Stimulated activated CD8-positive, alpha-beta memory T cell treated with anti-CD3 and anti-CD28 coated beads, Interleukin-2, amount 100 ng/mL, for 1 hour (primary cell): Measurements from ENCODE around the gene GYPC.
"Not testable (repeated sequence)": the region's sequence is repeated elsewhere in the genome, so short reads cannot be mapped to it uniquely, and the experiment has no call there.

Experiments
- DNase-seq, 2 donors: peaks; one replicate each; pipeline ENCODE4 v3.0.0-alpha.2; 2020; ENCODE audit warnings: low read depth in 2 of 2

The GYPC gene

DNA sequence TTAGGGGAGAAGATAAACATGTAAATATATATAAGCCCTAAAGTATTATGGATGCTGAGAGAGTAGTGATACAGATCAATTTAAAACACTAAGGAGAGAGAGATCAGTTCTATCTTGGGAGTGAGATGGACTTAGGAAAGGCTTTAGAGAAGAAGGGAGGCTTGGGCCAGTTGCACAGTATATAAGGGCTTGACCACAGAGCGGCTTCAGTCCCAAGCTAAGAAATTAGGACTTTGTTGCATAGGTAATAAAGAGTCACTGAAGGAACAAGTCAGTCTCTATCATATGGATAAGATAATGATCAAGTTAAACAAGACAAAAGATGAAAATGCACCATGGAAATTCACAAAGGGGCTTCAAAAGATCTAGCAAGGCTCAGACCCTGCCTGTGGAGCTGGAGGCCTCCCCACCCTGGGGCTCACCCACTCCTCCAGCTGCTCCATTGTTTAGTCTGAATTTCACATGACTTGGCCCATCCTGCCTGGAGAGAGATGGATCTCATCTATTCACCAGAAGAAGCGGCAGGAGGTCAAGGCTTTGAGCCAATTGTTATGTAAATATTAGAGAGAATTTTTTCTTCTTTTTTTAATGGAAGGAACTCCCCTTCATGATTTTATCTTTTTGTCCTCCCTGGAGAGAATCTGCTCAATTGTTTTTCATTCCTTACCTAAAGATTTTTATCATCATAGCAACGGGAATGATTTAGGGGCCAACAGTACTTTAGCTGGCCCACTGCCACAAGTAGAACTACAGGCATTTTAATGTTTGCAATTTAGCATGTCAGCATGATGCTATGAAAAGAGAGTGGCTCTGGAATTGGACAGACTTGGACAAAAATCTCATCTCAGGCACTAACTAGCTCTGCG, 44.0 kb downstream of the GYPC start:
- no peak for DNase-seq

DNA sequence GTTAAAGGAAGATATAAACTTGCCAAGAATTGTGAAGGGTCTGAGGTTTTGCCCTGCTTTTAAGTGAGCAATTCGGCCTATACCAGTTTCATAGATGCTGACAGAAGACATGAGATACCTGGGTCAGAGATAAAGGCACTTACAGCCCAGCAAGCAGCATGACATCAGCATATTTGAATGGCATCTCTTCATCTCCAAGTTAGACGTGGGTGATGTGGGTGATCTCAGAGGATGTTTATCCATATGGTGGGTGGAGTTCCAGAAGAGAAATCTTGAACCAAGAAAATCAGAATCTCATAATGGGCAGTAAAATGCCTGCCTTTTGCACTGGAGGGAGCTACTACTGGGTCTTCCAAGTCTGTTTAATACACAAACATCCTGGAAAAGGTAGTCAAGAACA, 44.7 kb downstream of the GYPC start:
- DNase-seq: no peak

DNA sequence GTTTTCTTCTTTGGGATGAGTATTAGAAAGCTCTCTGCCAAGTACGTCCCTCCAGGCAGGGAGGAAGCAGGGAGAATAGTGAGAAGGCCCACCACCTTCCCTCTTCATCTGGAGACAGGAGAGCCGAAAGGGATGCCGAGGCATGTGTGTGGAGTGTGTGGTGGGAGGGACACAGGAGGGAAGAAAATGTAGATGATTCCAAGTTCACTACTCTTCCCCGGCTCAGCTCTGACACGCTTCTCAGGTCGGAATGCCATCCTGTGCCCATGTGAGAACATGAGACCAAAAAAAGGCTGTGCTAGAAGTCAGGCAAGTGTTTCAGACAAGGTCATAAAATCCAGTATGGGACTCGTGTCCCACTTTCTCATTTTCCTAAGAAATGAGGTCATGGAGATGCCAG, 47.4 kb downstream of the GYPC start:
- no peak for DNase-seq

DNA sequence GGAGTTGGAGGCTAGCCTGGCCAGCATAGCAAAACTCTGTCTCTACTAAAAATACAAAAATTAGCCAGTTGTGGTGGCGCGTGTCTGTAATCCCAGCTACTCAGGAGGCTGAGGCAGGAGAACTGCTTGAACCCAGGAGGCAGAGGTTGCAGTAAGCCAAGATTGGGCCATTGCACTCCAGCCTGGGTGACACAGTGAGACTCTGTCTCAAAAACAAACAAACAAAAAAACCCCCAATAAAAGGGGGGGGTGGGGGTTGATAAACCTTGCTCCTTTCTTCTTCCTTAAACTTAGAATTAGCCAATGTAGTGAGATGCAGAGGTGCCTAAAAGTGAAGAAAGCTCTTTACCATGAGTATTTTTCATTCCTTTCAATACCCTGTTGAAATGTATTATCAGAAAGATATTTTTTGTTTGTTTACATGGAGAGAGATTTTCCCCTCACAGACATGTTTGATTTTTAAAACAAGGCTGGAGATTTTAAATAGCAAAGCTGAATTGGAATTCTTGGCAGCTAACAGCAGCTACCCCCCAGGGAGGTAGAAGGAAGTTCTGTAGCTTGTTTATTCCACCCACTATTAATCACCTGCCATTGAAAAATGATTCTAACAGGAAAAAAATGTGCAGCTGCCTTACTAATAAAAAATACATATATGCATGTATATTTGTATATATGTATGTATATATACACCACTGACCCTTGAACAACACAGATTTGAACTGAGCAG, 48.6 kb downstream of the GYPC start:
- no peak for DNase-seq

DNA sequence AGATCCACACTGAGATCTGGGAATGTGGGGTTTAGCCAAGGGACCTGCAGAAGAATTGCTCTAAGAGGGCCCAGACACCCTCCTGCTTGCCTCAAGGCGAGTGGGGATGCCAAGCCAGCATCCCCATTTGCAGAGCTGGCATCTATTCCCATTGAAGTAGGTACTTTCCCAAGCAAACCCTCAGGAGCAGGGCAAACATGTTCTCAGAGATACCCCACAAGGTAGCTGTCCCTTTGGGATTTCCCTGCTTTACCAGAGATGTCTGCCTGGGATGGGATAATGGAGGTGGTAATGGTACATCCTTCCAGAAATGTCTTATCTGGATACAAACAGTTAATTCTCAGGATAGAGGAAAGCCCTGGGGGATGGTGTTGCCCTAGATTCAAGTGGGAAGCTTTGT, 51.2 kb downstream of the GYPC start:
- no peak for DNase-seq

DNA sequence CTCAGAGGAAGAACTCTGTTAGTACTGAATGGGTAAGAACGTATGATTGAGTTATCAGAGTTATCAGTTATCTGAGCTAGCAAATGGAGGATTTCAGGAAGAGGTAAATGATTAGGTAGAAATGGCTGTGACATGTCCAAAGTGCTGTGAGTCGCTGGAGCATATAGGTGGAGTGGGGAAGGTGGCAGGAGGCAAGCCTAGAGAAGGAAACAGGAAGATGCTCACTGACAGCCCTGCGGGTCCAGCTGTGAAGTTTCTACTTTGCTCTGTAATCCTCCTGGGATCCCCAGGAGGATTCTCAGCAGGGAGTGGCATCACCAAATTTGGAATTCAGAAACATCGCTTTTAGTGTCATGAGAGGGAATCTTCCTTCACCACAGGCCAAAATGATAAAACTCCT, 52.0 kb downstream of the GYPC start:
- no peak for DNase-seq

DNA sequence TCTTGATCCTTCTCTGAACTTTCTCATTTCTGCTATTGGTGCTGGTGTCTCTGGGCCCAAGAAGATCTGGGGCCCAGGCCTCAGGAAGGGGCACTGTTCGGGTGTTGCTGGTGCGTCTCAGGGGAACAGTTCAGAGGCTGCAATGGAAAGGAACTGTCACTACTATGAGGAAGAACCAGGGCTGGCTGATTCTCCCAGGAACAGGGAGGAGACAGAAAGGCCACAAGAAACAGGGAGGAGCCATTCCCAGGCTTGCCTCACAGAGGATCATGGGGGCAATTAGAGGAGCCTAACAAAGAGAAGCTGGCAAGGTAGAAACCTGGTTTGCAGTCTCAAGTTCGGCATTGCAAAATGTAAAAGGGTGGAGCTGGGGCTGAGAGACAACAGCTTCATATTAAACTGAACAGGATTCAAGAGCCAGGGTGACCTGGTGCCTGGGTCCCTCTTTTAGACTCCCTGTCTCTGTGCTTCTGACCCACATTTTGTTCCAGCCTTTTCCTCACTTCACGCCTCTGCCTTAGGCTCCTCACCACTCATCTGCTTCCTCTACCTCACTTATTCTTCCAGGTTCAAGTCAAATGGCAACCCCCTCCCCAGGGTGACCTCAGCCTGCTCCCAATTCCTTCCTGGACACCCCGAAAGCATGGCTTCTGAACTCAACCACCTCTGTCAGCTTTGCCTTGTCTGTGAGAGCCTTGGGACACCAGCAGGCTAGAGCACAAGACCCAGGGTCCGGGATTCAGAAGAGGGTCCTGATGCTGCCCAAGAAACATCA, 58.4 kb downstream of the GYPC start:
- DNase-seq: no peak

DNA sequence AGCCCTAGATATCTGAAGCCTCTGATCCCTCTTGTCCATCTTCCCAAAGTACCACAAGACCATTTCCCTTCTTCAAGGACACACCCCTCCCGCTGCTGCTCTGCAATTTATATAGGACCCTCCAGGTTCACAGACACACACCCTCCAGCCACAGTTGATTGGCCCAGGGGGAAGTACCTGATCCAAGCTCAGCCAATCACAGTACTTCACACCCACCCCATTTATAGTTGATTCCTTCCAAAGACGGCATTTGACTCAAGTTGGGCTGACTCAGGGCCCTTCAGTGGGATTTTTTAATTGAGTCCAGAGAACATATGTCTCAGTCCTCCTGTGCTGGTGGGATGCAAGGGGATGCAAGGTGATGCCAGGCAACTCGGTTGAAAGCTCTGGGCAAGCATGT, 59.2 kb downstream of the GYPC start:
- no peak for DNase-seq

DNA sequence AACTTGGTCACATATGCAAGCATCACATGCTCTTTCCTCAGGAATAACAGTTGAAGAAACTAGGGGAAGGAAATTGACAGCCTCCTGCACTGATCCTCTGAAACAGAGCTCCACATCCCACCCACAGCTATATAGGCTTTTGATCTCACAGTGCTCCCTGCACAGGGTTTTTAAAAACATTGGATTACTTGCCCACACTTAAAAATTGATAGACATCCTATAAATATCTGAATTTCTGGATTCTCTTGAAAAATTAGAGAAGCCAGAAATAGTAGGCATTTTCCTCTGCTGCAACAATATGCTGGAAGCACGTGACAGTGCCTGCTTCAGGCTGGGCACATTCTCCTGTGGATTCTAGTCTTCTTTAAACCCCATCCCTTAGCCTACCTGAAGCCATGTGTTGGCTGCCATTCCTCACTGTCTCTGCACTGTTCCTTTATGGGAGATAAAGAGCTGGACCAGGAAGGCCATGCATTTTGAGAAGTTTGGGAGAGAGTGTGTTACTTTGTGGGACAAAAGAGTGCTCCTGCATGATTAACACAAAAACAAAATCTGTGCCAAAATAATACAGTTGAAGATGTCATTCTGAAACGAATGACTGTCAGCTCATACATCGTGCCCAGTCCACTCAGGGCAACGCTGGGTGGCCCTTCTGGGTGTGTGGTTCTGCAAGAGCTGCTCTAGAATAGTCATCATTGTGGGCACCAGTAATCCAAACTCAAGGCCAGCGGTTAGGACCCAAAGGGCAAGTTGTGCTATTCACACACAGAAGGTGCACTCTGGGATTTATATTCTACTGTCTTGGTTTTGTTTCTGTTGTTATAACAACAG, 59.8 kb downstream of the GYPC start:
- DNase-seq: no peak

DNA sequence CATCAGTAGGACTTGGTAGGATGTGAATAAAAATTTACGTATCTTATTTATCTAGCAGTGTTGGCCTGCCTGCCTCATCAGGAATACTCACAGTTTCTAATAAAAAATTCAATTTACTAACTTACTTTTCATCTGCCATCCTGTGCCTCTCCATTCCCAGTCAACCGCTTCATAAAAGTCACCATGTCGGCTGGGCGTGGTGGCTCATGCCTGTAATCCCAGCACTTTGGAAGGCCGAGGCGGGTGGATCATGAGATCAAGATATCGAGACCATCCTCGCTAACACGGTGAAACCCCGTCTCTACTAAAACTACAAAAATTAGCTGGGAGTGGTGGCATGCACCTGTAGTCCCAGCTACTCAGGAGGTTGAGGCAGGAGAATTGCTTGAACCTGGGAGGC, 61.3 kb downstream of the GYPC start:
- not testable (repeated sequence) for DNase-seq

DNA sequence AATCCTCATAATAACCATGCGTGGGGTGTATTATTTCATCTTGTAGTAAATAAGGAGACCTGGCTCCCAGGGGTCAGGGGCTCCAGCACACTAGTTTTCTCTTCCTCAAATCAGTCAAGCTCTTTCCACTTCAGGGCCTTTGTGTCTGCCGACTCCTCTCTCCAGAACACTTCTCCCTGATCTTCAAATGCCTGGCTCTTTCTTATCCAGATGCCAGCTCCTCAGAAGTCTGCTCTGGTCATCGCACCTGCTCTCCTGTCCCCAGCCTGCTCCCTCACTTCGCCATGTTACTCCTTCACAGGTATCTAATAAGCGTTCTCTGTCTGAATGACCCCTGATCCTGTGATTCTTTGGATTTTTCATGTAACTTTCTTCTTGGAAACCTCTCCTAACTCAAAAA, 62.0 kb downstream of the GYPC start:
- DNase-seq: no peak

DNA sequence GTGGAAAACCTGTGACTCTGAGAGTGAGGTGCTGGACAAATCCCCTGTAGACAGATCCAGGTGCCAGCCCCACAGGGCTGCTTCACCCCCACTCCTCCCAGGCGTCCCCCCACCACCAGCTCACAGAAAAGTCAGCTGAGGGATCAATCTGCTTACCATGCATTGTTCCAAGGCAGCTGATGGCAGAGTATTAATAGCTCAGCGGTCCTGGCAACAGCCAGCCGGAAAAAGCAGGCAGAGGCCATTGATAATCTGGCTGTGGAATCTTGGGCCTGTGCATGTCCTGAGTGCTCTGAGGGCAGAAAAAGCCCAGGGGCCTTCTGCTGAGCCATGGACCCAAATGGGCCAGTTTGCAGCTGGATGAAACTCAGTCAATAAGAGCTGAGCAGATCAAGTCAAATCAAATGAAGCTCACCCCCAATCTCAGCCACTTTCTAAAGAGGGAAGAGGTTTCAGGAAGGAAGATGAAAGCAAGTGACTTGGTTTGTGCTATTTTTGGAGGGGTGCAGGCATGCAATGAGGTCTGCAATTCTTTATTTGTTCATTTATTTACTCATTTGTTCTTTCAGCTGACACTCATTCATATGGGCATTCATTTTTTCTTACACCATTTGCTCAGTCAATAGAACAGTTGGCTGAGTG, 63.4 kb downstream of the GYPC start:
- DNase-seq: no peak

DNA sequence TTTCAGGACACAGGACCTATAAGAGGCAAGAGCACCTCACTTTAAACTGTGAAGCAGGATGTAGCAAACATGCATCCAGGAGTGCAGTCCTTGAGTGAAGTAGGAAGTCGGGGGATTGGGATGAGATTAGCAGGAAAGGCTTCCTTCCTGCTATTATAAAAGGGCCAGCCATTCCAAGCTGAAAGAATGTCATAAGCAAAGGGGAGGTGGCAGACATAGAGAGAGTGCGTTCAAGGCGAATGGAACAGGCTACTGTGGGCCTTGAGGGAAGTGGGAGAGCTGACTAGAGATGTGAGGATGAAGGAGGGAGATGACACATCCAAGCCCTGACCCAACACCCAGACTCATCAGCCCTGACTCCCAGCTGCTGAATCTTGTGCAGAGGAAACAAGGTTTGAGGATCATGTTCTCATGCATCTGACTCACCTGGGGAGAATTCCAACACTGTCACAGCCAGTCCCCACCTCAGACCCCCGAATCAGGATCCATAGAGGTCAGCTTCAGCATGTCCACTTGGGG, 63.9 kb downstream of the GYPC start:
- DNase-seq: no peak

DNA sequence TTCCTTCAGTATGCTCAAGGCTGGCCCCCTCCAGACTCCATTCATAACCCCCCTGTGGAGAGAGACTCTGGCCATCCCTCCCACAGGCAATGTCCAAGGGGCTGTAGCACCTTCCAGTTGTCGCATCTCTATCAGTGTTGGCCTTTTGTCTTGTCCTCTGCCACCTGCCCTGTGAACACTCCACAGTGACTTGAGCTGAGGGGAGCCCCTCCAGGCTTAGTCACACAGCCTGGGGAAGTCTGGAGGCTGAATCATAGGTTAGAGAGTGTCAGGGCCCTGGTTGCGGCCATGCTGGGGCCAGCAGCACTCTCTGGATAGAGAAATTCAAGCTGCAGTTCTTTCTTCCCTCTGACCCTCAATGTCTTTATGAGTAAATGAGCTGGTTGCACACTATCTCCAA, 64.7 kb downstream of the GYPC start:
- no peak for DNase-seq

DNA sequence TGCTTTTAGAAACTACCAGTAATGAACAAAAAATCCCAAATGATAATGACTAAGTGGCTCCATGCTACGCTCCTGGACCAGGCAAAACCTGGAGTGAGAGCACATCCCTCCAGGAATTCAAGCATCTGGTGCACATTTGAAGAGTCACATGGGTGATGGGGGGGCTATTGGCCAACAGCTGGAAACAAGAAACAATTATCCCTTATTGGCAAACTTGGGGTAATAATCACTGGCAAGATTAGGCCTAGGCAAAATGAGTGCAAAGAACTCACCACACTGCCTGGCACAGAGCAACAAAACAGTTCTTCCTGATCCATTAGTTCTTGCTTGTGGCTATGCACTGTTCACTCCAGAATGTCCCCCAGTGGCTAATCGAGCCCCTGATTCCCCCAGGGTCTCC, 66.1 kb downstream of the GYPC start:
- no peak for DNase-seq

DNA sequence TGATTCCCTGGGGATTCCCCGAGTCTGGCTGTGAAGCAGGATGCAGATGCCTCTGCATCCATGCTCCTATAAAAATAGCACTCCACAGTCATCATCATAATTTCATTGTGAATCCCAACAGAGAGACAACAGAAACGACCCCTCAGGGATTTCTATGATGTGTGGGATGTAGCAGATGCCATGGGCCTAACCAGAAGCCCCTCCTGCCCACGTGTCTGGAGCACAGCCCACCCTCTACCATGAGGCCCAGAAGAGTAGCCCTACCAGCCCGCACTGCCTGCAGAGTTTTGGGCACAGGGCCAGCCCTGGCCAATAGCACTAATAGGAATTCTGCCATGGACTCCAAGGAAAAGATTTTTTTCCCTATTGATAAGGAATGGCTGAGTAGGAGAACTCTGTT, 66.6 kb downstream of the GYPC start:
- DNase-seq: no peak

DNA sequence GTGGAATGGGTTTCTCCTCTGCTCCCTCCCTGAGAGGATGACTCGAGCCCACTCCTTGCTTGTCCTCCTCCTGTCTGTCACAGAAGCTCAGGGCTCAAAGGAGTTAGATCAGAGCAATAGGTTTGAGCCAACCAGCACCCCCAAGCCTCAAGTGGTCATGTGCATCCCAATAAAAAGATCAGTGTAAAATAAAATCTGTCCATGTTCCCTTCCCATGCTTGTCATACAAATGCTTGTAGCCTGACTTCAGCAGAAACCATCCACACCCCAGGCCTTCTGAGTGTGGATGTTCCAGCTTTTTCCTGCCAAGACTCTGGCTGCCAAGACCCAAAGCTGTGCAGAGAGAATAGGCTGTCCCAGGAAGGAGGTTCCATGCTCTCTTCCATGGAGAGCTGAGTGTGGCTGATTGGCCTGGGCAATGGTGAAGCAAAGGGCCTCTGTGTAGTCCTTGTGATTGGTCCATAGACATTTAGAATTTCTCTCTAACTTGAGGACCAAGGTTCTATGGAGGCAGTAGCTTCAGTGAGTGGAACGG, 67.4 kb downstream of the GYPC start:
- no peak for DNase-seq

DNA sequence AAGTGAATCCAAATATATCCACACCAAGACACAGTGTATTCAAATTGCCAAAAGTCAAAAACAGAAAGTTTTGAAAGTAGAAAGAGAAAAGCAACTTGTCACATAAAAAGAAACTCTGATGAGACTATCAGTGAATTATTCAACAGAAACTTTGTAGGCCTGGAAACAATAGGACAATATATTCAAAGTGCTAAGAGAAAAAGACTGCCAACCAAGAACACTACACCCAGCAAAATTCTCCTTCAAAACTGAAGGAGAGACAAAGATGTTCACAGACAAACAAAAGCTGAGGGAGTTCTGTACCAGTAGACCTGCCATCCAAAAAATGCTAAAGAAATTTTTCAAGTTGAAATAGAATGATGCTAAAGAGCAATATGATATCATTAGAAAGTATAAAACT, 69.6 kb downstream of the GYPC start:
- no peak for DNase-seq

DNA sequence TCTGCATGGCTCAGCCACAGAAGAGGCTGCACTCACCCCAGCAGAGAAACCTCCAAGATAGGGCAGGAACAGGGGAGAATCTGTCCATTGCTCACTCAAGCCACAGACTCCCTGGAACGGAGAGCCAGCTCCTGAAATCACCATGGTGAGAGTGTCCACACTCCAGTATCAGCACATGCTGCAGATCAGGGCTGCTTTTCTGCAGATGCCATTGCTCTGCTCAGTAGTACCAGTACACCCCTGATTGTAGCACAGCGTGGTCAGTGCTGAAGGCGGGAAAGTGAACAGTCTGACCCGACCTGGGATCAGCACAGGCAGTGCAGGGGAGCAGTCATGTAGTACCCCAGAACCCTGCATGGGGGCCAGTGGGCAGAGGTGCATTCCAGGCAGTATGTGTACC, 73.9 kb downstream of the GYPC start:
- DNase-seq: no peak

DNA sequence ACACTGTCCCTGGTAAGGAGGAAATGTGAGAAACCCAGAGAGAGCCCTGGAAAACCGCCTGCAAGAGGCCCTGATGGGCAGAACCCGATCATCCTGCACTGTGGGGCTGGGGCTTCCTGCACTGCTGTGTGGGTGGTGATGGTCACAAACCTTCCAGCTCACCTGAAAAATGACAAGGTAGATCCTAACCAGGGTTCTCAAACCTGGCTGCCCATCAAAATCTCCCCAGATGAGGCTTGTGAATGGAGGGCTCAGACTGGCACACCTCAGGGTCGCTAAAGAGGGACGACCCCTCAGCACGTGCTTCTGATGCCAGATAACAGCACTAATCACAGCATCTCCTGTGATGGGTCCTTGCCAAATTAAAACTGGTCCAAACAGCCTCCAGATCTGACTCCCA, 74.7 kb downstream of the GYPC start:
- no peak for DNase-seq

DNA sequence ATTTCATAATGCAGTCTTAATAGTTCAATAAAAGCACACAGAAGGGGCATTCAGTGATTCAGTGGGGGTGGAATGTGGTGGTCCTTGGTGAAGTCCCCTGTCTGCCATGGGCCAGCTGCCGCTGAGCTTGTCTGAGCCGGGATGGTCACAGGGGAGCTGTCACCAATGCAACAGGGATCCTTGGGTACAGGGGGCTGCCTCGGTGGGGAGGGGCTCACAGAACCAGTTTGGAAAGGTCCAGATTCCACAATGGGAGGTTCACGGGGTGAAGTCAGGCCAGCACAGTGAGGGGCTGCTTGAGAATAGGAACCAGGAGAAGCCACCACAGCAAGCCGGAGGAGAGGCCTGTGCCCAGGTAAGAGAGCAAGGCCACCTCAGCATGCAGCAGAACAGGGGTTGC, 75.4 kb downstream of the GYPC start:
- DNase-seq: no peak
